HFFc6 (cell line): ENCODE results near the gene CTSV. TPM values are rescaled to one million over a fixed set of nuclear protein-coding genes. Genes with fewer than 3 reads are reported as not detected.
"Not testable (repeated sequence)": the region's sequence is repeated elsewhere in the genome, so short reads cannot be mapped to it uniquely, and the experiment has no call there.

Experiments used
- DNase-seq: peaks from one replicate; pipeline ENCODE4 v3.0.0-alpha.2; 2018
- H3K27ac Mint-ChIP-seq: 2 replicates; pipeline ENCODE4 v1.8.0; 2020; ENCODE audit warnings: mild to moderate bottlenecking, mixed read lengths
- H3K27me3 Mint-ChIP-seq: 2 replicates; pipeline ENCODE4 v1.8.0; 2021; ENCODE audit warnings: mild to moderate bottlenecking, moderate library complexity, mixed read lengths; ENCODE audit not compliant: insufficient read depth
- H3K36me3 Mint-ChIP-seq: 2 replicates; pipeline ENCODE4 v1.8.0; 2021; ENCODE audit warnings: low read depth, mixed read lengths
- H3K4me1 Mint-ChIP-seq: 2 replicates; pipeline ENCODE4 v1.8.0; 2020; ENCODE audit warnings: low read depth, mixed read lengths
- H3K4me3 Mint-ChIP-seq: 2 replicates; pipeline ENCODE4 v1.8.0; 2020; ENCODE audit warnings: mild to moderate bottlenecking, moderate library complexity, mixed read lengths
- H3K9me3 Mint-ChIP-seq: 2 replicates; pipeline ENCODE4 v1.8.0; 2020; ENCODE audit warnings: mild to moderate bottlenecking, mixed read lengths
- total RNA-seq, 6 experiments: library from RNA; stranded (reverse); fragmentation: NEBNext Ultra II Directional; extraction: Animal tissue kit (Norgen Biotek cat#: 25700); gene quantifications; 2 replicates in 1 of 6; 3 replicates in 5 of 6; pipeline ENCODE4 v1.2.3, GENCODE V29; 2021
- TF ChIP-seq, protein P1 (sequence below): fragments of 200-600 bp; sonication (generic); IDR thresholded peaks from 2 replicates; pipeline ENCODE4 v1.5.0; 2021; ENCODE audit warnings: antibody characterized with exemption, mild to moderate bottlenecking

Gene CTSV
- total RNA-seq, 6 experiments from 2014 or later = 0.07 to 0.25 (median 0.14) TPM

DNA sequence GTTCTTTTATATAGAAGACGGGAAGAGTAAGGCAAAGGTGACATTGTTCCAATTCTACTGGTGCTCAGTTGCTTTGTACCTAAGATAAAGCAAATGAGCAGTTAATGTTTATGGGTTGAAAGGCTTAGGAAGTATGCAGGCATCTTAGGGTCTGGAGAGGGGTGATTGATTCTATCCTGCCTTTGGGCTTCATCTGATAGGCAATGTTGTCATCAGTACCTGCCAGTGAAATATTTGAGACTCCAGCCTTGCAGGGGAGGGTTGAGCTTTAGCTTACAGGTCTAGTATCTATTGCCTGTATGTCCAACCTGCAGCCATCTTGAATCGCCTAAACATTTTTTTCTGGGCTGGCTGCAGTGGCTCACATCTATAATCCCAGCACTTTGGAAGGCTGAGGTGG, 13.8 kb upstream of the CTSV start:
- DNase-seq = no peak
- H3K27me3 Mint-ChIP-seq = peaks cover 30% of the 10 kb centered on the region
- H3K9me3 Mint-ChIP-seq = no peaks in the 10 kb centered on the region
- TF ChIP-seq, protein P1, sequence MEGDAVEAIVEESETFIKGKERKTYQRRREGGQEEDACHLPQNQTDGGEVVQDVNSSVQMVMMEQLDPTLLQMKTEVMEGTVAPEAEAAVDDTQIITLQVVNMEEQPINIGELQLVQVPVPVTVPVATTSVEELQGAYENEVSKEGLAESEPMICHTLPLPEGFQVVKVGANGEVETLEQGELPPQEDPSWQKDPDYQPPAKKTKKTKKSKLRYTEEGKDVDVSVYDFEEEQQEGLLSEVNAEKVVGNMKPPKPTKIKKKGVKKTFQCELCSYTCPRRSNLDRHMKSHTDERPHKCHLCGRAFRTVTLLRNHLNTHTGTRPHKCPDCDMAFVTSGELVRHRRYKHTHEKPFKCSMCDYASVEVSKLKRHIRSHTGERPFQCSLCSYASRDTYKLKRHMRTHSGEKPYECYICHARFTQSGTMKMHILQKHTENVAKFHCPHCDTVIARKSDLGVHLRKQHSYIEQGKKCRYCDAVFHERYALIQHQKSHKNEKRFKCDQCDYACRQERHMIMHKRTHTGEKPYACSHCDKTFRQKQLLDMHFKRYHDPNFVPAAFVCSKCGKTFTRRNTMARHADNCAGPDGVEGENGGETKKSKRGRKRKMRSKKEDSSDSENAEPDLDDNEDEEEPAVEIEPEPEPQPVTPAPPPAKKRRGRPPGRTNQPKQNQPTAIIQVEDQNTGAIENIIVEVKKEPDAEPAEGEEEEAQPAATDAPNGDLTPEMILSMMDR = no peak
- H3K4me3 Mint-ChIP-seq = no peak overlapping the region
- no peak overlapping the region for H3K27ac Mint-ChIP-seq
- H3K36me3 Mint-ChIP-seq = no peaks in the 10 kb centered on the region
- H3K4me1 Mint-ChIP-seq = no peaks in the 10 kb centered on the region

DNA sequence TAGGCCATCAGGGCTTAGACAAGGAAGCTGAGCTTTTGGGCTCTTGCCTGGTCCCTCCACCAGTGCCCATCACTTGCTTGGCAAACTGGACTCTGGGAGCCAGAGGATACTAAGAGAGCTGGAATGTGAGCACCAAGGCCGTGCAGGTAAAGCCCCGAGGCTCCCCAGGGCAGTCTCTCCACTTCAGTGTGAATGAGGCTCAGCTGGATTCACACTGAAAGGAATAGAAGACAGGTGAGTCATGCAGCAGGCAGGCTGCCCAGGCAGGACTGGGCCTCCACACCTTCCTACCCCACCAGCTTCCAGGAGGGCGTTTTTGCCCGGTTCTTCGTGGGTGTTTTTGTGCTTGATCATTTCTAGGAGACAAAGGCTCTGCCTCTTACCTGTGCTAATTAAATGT, 7.3 kb upstream of the CTSV start:
- Mint-ChIP-seq H3K36me3 (no peaks in the 10 kb centered on the region), H3K9me3 (no peaks in the 10 kb centered on the region), H3K4me3 (no peak overlapping the region), H3K4me1 (no peaks in the 10 kb centered on the region), H3K27ac (no peak overlapping the region), H3K27me3 (peaks cover 21% of the 10 kb centered on the region)
- no peak for DNase-seq
- TF ChIP-seq, protein P1 = no peak

DNA sequence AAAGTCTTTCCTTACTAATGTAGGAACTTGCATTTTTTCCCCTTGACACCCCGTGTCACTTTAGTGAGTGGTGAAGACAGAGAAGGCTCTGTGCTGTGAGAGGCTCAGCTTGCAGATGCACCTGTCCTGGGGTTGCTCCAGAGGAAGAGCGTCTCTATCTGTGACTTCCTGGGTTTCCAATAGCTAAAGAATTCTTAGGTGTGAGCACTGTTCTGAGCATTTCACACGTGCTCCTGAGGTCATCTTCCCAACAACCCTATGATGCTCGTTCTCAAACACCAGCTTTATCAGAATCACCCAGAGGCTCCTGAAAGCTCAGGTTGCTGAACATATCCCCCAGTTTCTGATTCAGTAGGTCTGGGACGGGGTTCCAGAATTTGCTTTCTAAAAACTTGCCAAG, 6.4 kb upstream of the CTSV start:
- no peak for DNase-seq
- TF ChIP-seq, protein P1 = no peak

DNA sequence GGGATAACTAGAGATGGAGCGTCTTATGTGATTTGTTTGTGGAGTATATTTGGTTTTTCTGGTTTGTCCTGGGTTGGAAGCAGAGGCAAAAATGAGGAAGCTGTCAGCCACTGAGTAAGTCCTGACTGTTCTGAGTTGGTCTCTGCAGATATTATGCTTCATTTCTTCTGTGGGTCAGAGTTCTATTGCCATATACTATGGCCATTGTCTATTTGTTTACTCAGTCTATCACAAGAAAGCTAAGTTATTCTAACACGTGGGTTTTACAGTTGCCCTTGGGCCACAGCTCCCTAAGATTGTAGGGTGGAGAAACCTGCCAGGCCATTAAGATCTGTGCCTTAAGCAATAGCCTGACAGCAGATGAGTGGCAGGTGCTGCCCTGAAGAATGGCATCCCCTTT, 3.0 kb upstream of the CTSV start:
- TF ChIP-seq, protein P1 = no peak

More for the DNA sequence above, 6.4 kb upstream of the CTSV start:
- Mint-ChIP-seq H3K36me3 (no peaks in the 10 kb centered on the region), H3K9me3 (no peaks in the 10 kb centered on the region), H3K4me3 (no peak overlapping the region), H3K27ac (no peak overlapping the region), H3K27me3 (peaks cover 16% of the 10 kb centered on the region), H3K4me1 (no peaks in the 10 kb centered on the region)

DNA sequence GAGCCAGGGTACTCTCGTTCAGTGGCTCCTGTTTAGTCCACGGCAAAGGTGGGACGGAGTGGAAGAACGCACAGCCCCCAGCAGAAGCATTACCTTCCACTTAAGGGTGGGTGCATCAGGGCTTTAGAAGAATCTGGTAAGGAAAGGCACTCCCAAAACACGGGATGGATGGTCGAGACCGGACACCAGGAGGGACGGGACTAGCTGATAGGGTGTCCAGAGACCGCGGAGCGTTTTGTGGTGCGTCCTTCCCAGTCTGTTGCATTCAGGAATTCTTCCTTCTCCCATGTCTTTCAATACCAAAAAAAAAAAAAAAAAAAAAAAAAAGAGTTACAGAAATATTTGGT, 545 bp upstream of the CTSV start:
- Mint-ChIP-seq H3K36me3 (no peaks in the 10 kb centered on the region), H3K4me1 (peaks cover 5% of the 10 kb centered on the region; the same call in 1 of the 2 replicates), H3K27me3 (peaks cover 12% of the 10 kb centered on the region), H3K9me3 (no peaks in the 10 kb centered on the region), H3K4me3 (peak overlapping the region; percentile 84), H3K27ac (no peak overlapping the region)
- no peak for DNase-seq
- TF ChIP-seq, protein P1 = no peak

More for the DNA sequence above, 3.0 kb upstream of the CTSV start:
- Mint-ChIP-seq H3K36me3 (no peaks in the 10 kb centered on the region), H3K27ac (no peak overlapping the region), H3K4me1 (peaks cover 5% of the 10 kb centered on the region; the same call in 1 of the 2 replicates), H3K27me3 (peaks cover 11% of the 10 kb centered on the region), H3K9me3 (no peaks in the 10 kb centered on the region), H3K4me3 (no peak overlapping the region)
- no peak for DNase-seq

DNA sequence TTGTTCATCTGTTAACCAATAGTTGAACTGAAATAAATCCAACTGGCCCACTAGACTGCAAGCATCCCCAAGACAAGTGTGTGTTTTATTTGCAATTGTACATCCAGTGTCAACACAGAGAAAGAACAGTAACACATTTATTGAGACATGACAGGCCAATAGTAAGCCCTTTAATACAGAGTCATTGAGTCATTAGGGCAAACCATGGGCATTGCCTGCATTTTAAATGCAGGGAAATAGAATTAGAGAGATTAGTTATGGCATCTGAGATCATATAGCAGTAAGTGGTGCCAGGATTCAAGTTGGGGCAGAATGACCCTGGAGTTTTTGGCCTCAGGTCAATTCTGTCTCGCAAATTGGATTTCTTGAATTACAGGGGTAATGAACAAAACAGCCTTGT, 15.4 kb downstream of the CTSV start:
- peaks cover 14% of the 10 kb centered on the region for H3K27me3 Mint-ChIP-seq
- DNase-seq, H3K27ac Mint-ChIP-seq, H3K4me1 Mint-ChIP-seq, H3K9me3 Mint-ChIP-seq, H3K4me3 Mint-ChIP-seq, H3K36me3 Mint-ChIP-seq: not testable (repeated sequence)

DNA sequence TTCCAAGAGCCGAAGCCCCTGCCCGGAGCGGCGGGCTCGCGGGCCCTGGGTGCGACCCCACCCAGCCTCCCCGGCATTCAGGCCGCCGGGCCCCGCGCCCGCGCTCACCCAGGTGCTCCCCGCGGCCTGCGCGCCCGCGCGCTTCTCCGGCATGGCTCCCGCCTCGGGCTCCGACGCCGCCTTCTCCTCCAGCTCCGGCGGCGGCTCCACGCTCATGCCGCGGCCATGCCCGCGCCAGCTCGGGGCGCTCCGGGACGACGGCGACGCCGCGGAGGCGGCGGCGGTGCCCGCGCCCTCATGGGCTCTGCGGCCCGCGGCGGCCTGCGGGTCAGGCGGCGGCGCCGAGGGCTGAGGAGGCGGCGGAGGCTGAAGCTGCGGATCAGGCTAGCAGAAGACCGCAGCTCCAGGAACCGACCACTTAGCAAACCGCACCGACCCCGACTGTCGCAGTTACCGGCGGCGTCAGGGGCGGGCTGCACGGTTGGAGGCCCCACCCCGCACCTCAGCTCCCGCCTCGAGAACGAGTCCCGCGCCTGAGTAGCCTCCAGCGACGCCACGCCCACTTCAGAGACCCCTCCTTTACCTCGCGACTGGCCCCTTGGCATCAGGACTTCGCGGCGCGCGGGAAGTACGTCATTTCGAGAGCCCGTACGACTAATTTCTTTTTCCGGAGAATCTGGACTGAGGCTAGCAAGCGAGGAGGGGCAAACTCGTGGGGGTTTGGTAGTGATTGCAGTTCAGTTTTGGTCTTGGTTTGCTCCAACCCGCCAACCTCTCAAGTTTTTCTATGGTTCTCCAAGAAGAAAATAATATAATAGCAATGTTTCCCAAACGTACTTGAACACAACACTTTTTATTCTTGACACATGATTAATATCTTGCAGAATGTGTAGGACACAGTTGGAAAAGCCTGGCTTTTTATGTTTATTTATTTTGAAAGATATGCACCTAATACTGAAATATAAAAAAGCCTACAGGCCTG, 25.5 kb downstream of the CTSV start:
- H3K27ac Mint-ChIP-seq = peak overlapping the region; percentile 85
- H3K9me3 Mint-ChIP-seq, H3K36me3 Mint-ChIP-seq, H3K4me1 Mint-ChIP-seq, H3K27me3 Mint-ChIP-seq: not testable (repeated sequence)
- H3K4me3 Mint-ChIP-seq = peak overlapping the region; percentile 90
- DNase-seq = peak; percentile 64

DNA sequence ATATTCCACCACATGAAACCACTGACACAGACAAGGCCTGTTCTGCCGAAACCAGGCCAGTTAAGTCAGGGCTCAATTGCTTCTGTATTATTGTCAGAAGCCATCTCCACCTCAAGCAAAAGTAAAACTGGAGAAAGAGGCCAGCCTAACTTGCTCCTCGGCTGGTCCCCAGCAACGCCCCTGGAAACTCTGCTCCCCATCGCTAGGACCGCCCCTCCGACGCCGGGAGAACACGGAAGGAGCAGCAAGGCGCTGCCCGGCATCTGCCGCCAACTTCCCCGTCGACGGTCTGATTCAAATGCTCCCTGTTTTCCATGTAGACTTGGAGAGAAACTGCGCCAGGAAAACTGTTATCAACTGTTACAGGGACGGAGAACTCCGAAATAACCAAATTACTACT, 26.3 kb downstream of the CTSV start:
- H3K36me3 Mint-ChIP-seq, H3K4me1 Mint-ChIP-seq, H3K27me3 Mint-ChIP-seq, H3K9me3 Mint-ChIP-seq, DNase-seq: not testable (repeated sequence)
- Mint-ChIP-seq H3K4me3 (peak overlapping the region; percentile 90), H3K27ac (peak overlapping the region; percentile 77)

DNA sequence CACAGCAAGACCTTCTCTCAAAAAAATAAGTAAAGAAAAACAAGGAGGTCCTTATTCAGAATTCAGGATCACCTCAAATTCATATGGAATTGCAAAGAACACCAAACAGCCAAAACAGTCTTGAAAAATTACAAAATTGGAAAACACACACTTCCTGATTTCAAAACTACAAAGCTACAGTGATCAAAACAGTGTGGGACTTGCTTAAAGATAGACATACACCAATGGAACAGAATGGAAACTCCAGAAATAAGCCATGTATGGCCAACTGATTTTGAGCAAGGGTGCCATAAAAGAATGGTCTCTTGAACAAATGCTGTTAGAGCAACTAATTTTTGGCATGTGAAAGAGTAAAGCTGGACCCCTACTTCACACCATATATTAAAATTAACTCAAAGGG, 36.7 kb downstream of the CTSV start:
- not testable (repeated sequence) for DNase-seq, H3K4me3 Mint-ChIP-seq, H3K36me3 Mint-ChIP-seq, H3K9me3 Mint-ChIP-seq, H3K27ac Mint-ChIP-seq, H3K27me3 Mint-ChIP-seq
- H3K4me1 Mint-ChIP-seq = peaks cover 15% of the 10 kb centered on the region
